A673 (cell line): ENCODE results near the gene BSN. TPM values are rescaled to one million over a fixed set of nuclear protein-coding genes. Genes with fewer than 3 reads are reported as not detected.

Experiments
- BruUV-seq: library from RNA; stranded (reverse); fragments of 400-500 nt; replicated peaks from 2 replicates; lab custom pipeline; 2021; lab: Mats Ljungman, UMichigan
- CTCF ChIA-PET: fragments of 300-600 bp; sonication (Branson Sonifier 250); formaldehyde crosslinking; loops from one replicate; lab custom pipeline; 2022; ENCODE audit warnings: antibody characterized with exemption; lab: Charles Lee
- POLR2A ChIA-PET: fragments of 300-600 bp; sonication (Branson Sonifier 250); formaldehyde crosslinking; loops from one replicate; lab custom pipeline; 2022; ENCODE audit warnings: antibody characterized with exemption; ENCODE audit not compliant: low non-redundant PET; lab: Charles Lee
- DNase-seq: peaks from one replicate; pipeline ENCODE4 v3.0.0-alpha.2; 2015; ENCODE audit warnings: low spot score
- H3K27ac ChIP-seq: fragments of 200-600 bp; sonication (generic); 2 replicates; pipeline ENCODE4 v1.5.1; 2016; ENCODE audit warnings: mixed run types, low read depth, mild to moderate bottlenecking, mixed read lengths, antibody characterized with exemption, low read length; ENCODE audit not compliant: poor library complexity, severe bottlenecking
- H3K27me3 ChIP-seq: fragments of 200-600 bp; sonication (generic); replicated peaks from 2 replicates; pipeline ENCODE4 v1.6.1; 2017; ENCODE audit warnings: mixed run types, low read depth, mild to moderate bottlenecking, mixed read lengths, antibody characterized with exemption, low read length; ENCODE audit not compliant: insufficient read depth, poor library complexity
- H3K36me3 ChIP-seq: fragments of 200-600 bp; sonication (generic); 2 replicates; pipeline ENCODE4 v1.6.1; 2016; ENCODE audit warnings: mixed run types, mild to moderate bottlenecking, mixed read lengths, antibody characterized with exemption, low read length; ENCODE audit not compliant: insufficient read depth, poor library complexity, severe bottlenecking
- H3K4me1 ChIP-seq: fragments of 200-600 bp; sonication (generic); 2 replicates; pipeline ENCODE4 v1.6.1; 2017; ENCODE audit warnings: mixed run types, mild to moderate bottlenecking, mixed read lengths, antibody characterized with exemption, low read length; ENCODE audit not compliant: insufficient read depth, poor library complexity, severe bottlenecking
- H3K4me3 ChIP-seq: fragments of 200-600 bp; sonication (generic); 2 replicates; pipeline ENCODE4 v1.5.1; 2016; ENCODE audit warnings: low read depth, mixed run types, mild to moderate bottlenecking, mixed read lengths, low read length; ENCODE audit not compliant: poor library complexity, severe bottlenecking
- H3K9me3 ChIP-seq: fragments of 200-600 bp; sonication (generic); 2 replicates; pipeline ENCODE4 v1.6.1; 2016; ENCODE audit warnings: mixed run types, low read depth, mild to moderate bottlenecking, mixed read lengths, antibody characterized with exemption, low read length; ENCODE audit not compliant: poor library complexity, severe bottlenecking
- CTCF ChIP-seq: fragments of 300-800, 200-600 bp; sonication (generic); conservative IDR thresholded peaks from 2 replicates; pipeline ENCODE4 v1.5.1; 2017; ENCODE audit warnings: low read depth, mild to moderate bottlenecking, antibody characterized with exemption, low read length, moderate library complexity, mixed read lengths
- EZH2 ChIP-seq: fragments of 200-600 bp; sonication (generic); IDR thresholded peaks from 2 replicates; pipeline ENCODE4 v1.6.1; 2017; ENCODE audit warnings: borderline replicate concordance, low read depth, mild to moderate bottlenecking, mixed read lengths, antibody characterized with exemption, low read length; ENCODE audit not compliant: poor library complexity, severe bottlenecking
- intact Hi-C: fragments of 100-400 bp; cut with micrococcal nuclease; formaldehyde crosslinking; loops from one replicate; pipeline ENCODE4 v1.10.0; 2022; ENCODE audit not compliant: unreplicated experiment
- total RNA-seq: library from RNA; stranded (reverse); gene quantifications from 2 replicates; pipeline ENCODE4 v1.2.3, GENCODE V29; 2021

Gene BSN
- total RNA-seq, 1 experiment from 2014 or later = 1.4 TPM

- Histone ChIP-seq H3K4me1 (no peaks in the 10 kb centered on the region), H3K4me3 (no peak overlapping the region), H3K27ac (no peak overlapping the region), H3K27me3 (no peaks in the 10 kb centered on the region), H3K9me3 (no peaks in the 10 kb centered on the region), H3K36me3 (no peaks in the 10 kb centered on the region)
- POLR2A ChIA-PET = no interaction called here
- no peak for DNase-seq
- CTCF ChIA-PET = interaction anchor here (1.6 kb wide), 1 partner anchor 131 kb away, joined by 33 read pairs; no protein-coding TSS in a partner anchor
- BruUV-seq = no TSS peak
- intact Hi-C loops = loop anchor here (1.0 kb wide), 1 partner anchor 132 kb away; no protein-coding TSS in a partner anchor
- TF ChIP-seq CTCF = no peak
These were observed 116.6 kb downstream of the BSN start for GRCh38 chr3:49670940-49671290.

- Histone ChIP-seq H3K27ac (no peak overlapping the region), H3K4me1 (no peaks in the 10 kb centered on the region), H3K36me3 (peaks cover 2% of the 10 kb centered on the region), H3K27me3 (no peaks in the 10 kb centered on the region), H3K9me3 (no peaks in the 10 kb centered on the region), H3K4me3 (no peak overlapping the region)
- no TSS peak for BruUV-seq
- intact Hi-C loops = loop anchor here (1.0 kb wide), 1 partner anchor 132 kb away; no protein-coding TSS in a partner anchor
- peak; percentile 43 for DNase-seq
- ChIA-PET POLR2A (interaction anchor here (0.6 kb wide), 2 partner anchors 132 to 134 kb away, joined by 4 to 19 read pairs; no protein-coding TSS in a partner anchor), CTCF (interaction anchor here (0.5 to 1.6 kb wide), 3 partner anchors 107 to 306 kb away, joined by 3 to 33 read pairs (median 13); no protein-coding TSS in a partner anchor)
- no peak for TF ChIP-seq EZH2
- peak; percentile 66 for TF ChIP-seq CTCF
These were observed 117.3 kb downstream of the BSN start for GRCh38 chr3:49671291-49672288.

- no peaks in the 10 kb centered on the region for H3K9me3 ChIP-seq
These were observed 118.9 kb downstream of the BSN start for GRCh38 chr3:49673121-49673714.

More at GRCh38 chr3:49673121-49673714, 118.9 kb downstream of the BSN start:
- no TSS peak for BruUV-seq
- peak overlapping the region; percentile 90 for H3K27ac ChIP-seq
- CTCF ChIA-PET = interaction anchor here (0.6 to 0.9 kb wide), 2 partner anchors 62 to 133 kb away, joined by 4 read pairs; no protein-coding TSS in a partner anchor
- TF ChIP-seq EZH2 (no peak), CTCF (no peak)
- H3K4me3 ChIP-seq = peak overlapping the region; percentile 69
- POLR2A ChIA-PET = no interaction called here
- intact Hi-C loops = no loop called here
- no peaks in the 10 kb centered on the region for H3K4me1 ChIP-seq
- no peak for DNase-seq
- peaks cover 2% of the 10 kb centered on the region for H3K36me3 ChIP-seq
- H3K27me3 ChIP-seq = no peaks in the 10 kb centered on the region
